Fibroblast of villous mesenchyme (primary cell): ENCODE data around the gene TBCK. TPM values are rescaled to one million over a fixed set of nuclear protein-coding genes. Genes with fewer than 3 reads are reported as not detected.
"Not testable (repeated sequence)": the region's sequence is repeated elsewhere in the genome, so short reads cannot be mapped to it uniquely, and the experiment has no call there.

ENCODE experiments used
- DNase-seq: peaks from one replicate; pipeline ENCODE4 v3.0.0-alpha.2; 2010; ENCODE audit warnings: low read depth
- H3K4me3 ChIP-seq: 2 replicates; pipeline ENCODE4 v1.5.1; 2011; ENCODE audit warnings: low read depth, mild to moderate bottlenecking, low read length
- CTCF ChIP-seq: IDR thresholded peaks from 2 replicates; pipeline ENCODE4 v1.5.1; 2012; ENCODE audit warnings: low read depth, mild to moderate bottlenecking, low read length; ENCODE audit not compliant: insufficient read depth
- total RNA-seq: library from RNA; depleted of rRNA; stranded (reverse); fragments of >200 nt; gene quantifications from 2 replicates; pipeline ENCODE4 v1.2.3, GENCODE V29; 2012

Gene TBCK
- total RNA-seq, 1 donor: 80.3 TPM

GRCh38 chr4:106246441-106246840 lies 69.6 kb downstream of the TBCK start:
- DNase-seq: no peak
- no peak overlapping the region for H3K4me3 ChIP-seq
- TF ChIP-seq CTCF: no peak

GRCh38 chr4:106245176-106245575 lies 70.8 kb downstream of the TBCK start:
- DNase-seq: no peak
- no peak overlapping the region for H3K4me3 ChIP-seq
- no peak for TF ChIP-seq CTCF

GRCh38 chr4:106240699-106241098 lies 75.3 kb downstream of the TBCK start:
- no peak for TF ChIP-seq CTCF
- H3K4me3 ChIP-seq: no peak overlapping the region
- no peak for DNase-seq

GRCh38 chr4:106238820-106239420 lies 77.1 kb downstream of the TBCK start:
- TF ChIP-seq CTCF: peak; percentile 60
- H3K4me3 ChIP-seq: no peak overlapping the region
- peak; percentile 25 for DNase-seq

GRCh38 chr4:106231931-106232330 lies 84.1 kb downstream of the TBCK start:
- no peak for TF ChIP-seq CTCF
- DNase-seq: no peak
- no peak overlapping the region for H3K4me3 ChIP-seq

- DNase-seq: no peak
- no peak for TF ChIP-seq CTCF
- no peak overlapping the region for H3K4me3 ChIP-seq
Measured at GRCh38 chr4:106222548-106222947, 93.5 kb downstream of the TBCK start.

- not testable (repeated sequence) for H3K4me3 ChIP-seq, DNase-seq
Measured at GRCh38 chr4:106213291-106213690, 102.7 kb downstream of the TBCK start.
